ENCODE results near the gene OSBP.
A peak's percentile ranks its signal among the peaks of the same experiment; 100 is the strongest.

Gene OSBP

GRCh38 chr11:59615637-59616395 lies at the start of gene OSBP:
Gene OSBP (minus strand): TSS chr11:59615774. CDS start chr11:59615664, 110 bp downstream.
- Histone ChIP-seq H3K27ac (peak within 1 kb of the TSS; percentile 82 to 97 (median 90)), H3K4me3 (peak within 1 kb of the TSS; percentile 85 to 99 (median 96)), H3K9ac (peak within 1 kb of the TSS; percentile 89 to 99 (median 94)), H3K9me3 (replicated peaks in 1 of 11) (no peaks in the 10 kb centered on the region), H3K4me2 (peak within 1 kb of the TSS; percentile 85 to 98 (median 93)), H3K36me3 (peaks cover under 1 to 30% (median 13%) of the 10 kb centered on the region in 11 experiments; a peak in 15 of 22 replicates), H4K20me1 (peaks cover 24 to 46% (median 43%) of the 10 kb centered on the region in 11 experiments; a peak in 19 of 22 replicates), H3K4me1 (peaks cover 29 to 43% (median 37%) of the 10 kb centered on the region in 10 experiments), H3K27me3 (no peaks in the 10 kb centered on the region)
- no peak for TF ChIP-seq Cebpa-rat (IDR thresholded peaks at IDR 0.05)

- Histone ChIP-seq H3K36me3 (peaks cover 86 to 100% (median 97%) of the 10 kb centered on the region in 11 experiments), H3K9me3 (replicated peaks in 1 of 11) (no peaks in the 10 kb centered on the region), H3K9ac (no peak overlapping the region), H3K4me2 (peak overlapping the region in 4 of 11 experiments; percentile 4 to 61 (median 30); a peak in 6 of 22 replicates), H4K20me1 (peaks cover 24 to 99% (median 66%) of the 10 kb centered on the region in 11 experiments; a peak in 21 of 22 replicates), H3K4me3 (no peak overlapping the region), H3K27me3 (no peaks in the 10 kb centered on the region), H3K27ac (0 out of 22 replicates have a peak overlapping the region, but pooled peaks of 1 of the 11 experiments have one; percentile 7), H3K4me1 (peaks cover 0 to 57% (median 6%) of the 10 kb centered on the region in 10 experiments; a peak in 8 of 20 replicates)
- no peak for TF ChIP-seq Cebpa-rat (IDR thresholded peaks at IDR 0.05)
Observed at GRCh38 chr11:59660621-59661020, 45.0 kb upstream of the OSBP start.

- Histone ChIP-seq H4K20me1 (peaks cover 23 to 99% (median 66%) of the 10 kb centered on the region in 11 experiments; a peak in 21 of 22 replicates), H3K36me3 (peaks cover 86 to 100% (median 97%) of the 10 kb centered on the region in 11 experiments), H3K9me3 (replicated peaks in 1 of 11) (no peaks in the 10 kb centered on the region), H3K27ac (0 out of 22 replicates have a peak overlapping the region, but pooled peaks of 1 of the 11 experiments have one; percentile 7), H3K4me2 (peak overlapping the region in 2 of 11 experiments; percentile 56 to 61; a peak in 4 of 22 replicates), H3K4me3 (no peak overlapping the region), H3K9ac (no peak overlapping the region), H3K4me1 (peaks cover 0 to 51% (median 6%) of the 10 kb centered on the region in 10 experiments; a peak in 8 of 20 replicates), H3K27me3 (no peaks in the 10 kb centered on the region)
- no peak for TF ChIP-seq Cebpa-rat (IDR thresholded peaks at IDR 0.05)
Observed at GRCh38 chr11:59659981-59660380, 44.4 kb upstream of the OSBP start.

- peaks cover 0 to 32% (median 6%) of the 10 kb centered on the region in 10 experiments; a peak in 8 of 20 replicates for H3K4me1 ChIP-seq
- peaks cover 86 to 100% (median 97%) of the 10 kb centered on the region in 11 experiments for H3K36me3 ChIP-seq
- no peak overlapping the region for H3K9ac ChIP-seq
- H3K27ac ChIP-seq: no peak overlapping the region
- no peaks in the 10 kb centered on the region for H3K9me3 ChIP-seq (replicated peaks in 1 of 11)
- H3K4me2 ChIP-seq: no peak overlapping the region
- no peak overlapping the region for H3K4me3 ChIP-seq
- no peaks in the 10 kb centered on the region for H3K27me3 ChIP-seq
- TF ChIP-seq Cebpa-rat (IDR thresholded peaks at IDR 0.05): no peak
- peaks cover 14 to 97% (median 53%) of the 10 kb centered on the region in 11 experiments; a peak in 20 of 22 replicates for H4K20me1 ChIP-seq
Observed at GRCh38 chr11:59658036-59658435, 42.5 kb upstream of the OSBP start.

- no peak for TF ChIP-seq Cebpa-rat (IDR thresholded peaks at IDR 0.05)
- Histone ChIP-seq H3K27ac (no peak overlapping the region), H4K20me1 (peaks cover 0 to 90% (median 28%) of the 10 kb centered on the region in 11 experiments; a peak in 17 of 22 replicates), H3K36me3 (peaks cover 97 to 100% (median 100%) of the 10 kb centered on the region in 11 experiments), H3K27me3 (no peaks in the 10 kb centered on the region), H3K9ac (no peak overlapping the region), H3K4me1 (peaks cover 0 to under 1% (median 0%) of the 10 kb centered on the region in 10 experiments; a peak in 2 of 20 replicates), H3K4me3 (no peak overlapping the region), H3K4me2 (no peak overlapping the region), H3K9me3 (replicated peaks in 1 of 11) (no peaks in the 10 kb centered on the region)
Observed at GRCh38 chr11:59654893-59655292, 39.3 kb upstream of the OSBP start.

- peaks cover 97 to 100% (median 98%) of the 10 kb centered on the region in 11 experiments for H3K36me3 ChIP-seq
- H4K20me1 ChIP-seq: peaks cover 0 to 59% (median 0%) of the 10 kb centered on the region in 11 experiments; a peak in 10 of 22 replicates
- H3K4me2 ChIP-seq: peak overlapping the region in 1 of 11 experiments; percentile 41; a peak in 1 of 22 replicates
- peaks cover 0 to 11% (median 0%) of the 10 kb centered on the region in 10 experiments; a peak in 2 of 20 replicates for H3K4me1 ChIP-seq
- H3K27me3 ChIP-seq: no peaks in the 10 kb centered on the region
- H3K9me3 ChIP-seq (replicated peaks in 1 of 11): 0 out of 22 replicates have a peak, but pooled peaks cover 0 to 4% (median 0%) of the 10 kb centered on the region in 11 experiments
- TF ChIP-seq Cebpa-rat (IDR thresholded peaks at IDR 0.05): no peak
- no peak overlapping the region for H3K4me3 ChIP-seq
- no peak overlapping the region for H3K9ac ChIP-seq
- no peak overlapping the region for H3K27ac ChIP-seq
Observed at GRCh38 chr11:59647245-59647980, 31.8 kb upstream of the OSBP start.

- H3K27ac ChIP-seq: no peak overlapping the region
- H3K9me3 ChIP-seq (replicated peaks in 1 of 11): 0 out of 22 replicates have a peak, but pooled peaks cover 0 to 4% (median 0%) of the 10 kb centered on the region in 11 experiments
- H3K27me3 ChIP-seq: no peaks in the 10 kb centered on the region
- H3K9ac ChIP-seq: no peak overlapping the region
- TF ChIP-seq Cebpa-rat (IDR thresholded peaks at IDR 0.05): no peak
- H3K4me1 ChIP-seq: peaks cover 0 to 11% (median 0%) of the 10 kb centered on the region in 10 experiments; a peak in 2 of 20 replicates
- peaks cover 95 to 100% (median 98%) of the 10 kb centered on the region in 11 experiments for H3K36me3 ChIP-seq
- H4K20me1 ChIP-seq: peaks cover 0 to 61% (median 0%) of the 10 kb centered on the region in 11 experiments; a peak in 7 of 22 replicates
- H3K4me2 ChIP-seq: no peak overlapping the region
- no peak overlapping the region for H3K4me3 ChIP-seq
Observed at GRCh38 chr11:59644528-59644927, 29.0 kb upstream of the OSBP start.

GRCh38 chr11:59643390-59643789 lies 27.8 kb upstream of the OSBP start:
- H3K9me3 ChIP-seq (replicated peaks in 1 of 11): 0 out of 22 replicates have a peak, but pooled peaks cover 0 to 4% (median 0%) of the 10 kb centered on the region in 11 experiments
- peak in 2 of 11 experiments; percentile 37 to 44; a peak in 2 of 22 replicates for TF ChIP-seq Cebpa-rat (IDR thresholded peaks at IDR 0.05)
- no peak overlapping the region for H3K27ac ChIP-seq
- H3K36me3 ChIP-seq: peaks cover 95 to 100% (median 98%) of the 10 kb centered on the region in 11 experiments
- H3K27me3 ChIP-seq: no peaks in the 10 kb centered on the region
- H3K4me2 ChIP-seq: no peak overlapping the region
- peaks cover 0 to 11% (median 0%) of the 10 kb centered on the region in 10 experiments; a peak in 2 of 20 replicates for H3K4me1 ChIP-seq
- no peak overlapping the region for H3K9ac ChIP-seq
- peaks cover 0 to 66% (median 0%) of the 10 kb centered on the region in 11 experiments; a peak in 7 of 22 replicates for H4K20me1 ChIP-seq
- H3K4me3 ChIP-seq: no peak overlapping the region
